ENCODE results near the gene CD3E.
"Not testable (repeated sequence)": the region's sequence is repeated elsewhere in the genome, so short reads cannot be mapped to it uniquely, and the experiment has no call there.

Gene CD3E

GRCh38 chr11:118305726-118306125 lies 1.2 kb downstream of the CD3E start:
- no peak for DNase-seq (ENCODE audit: low spot score in 2 of 2)
- Mint-ChIP-seq H3K36me3 (no peaks in the 10 kb centered on the region), H3K9me3 (no peaks in the 10 kb centered on the region), H3K4me3 (no peak overlapping the region), H3K4me1 (peaks cover 5% of the 10 kb centered on the region), H3K27me3 (peaks cover 5% of the 10 kb centered on the region), H3K27ac (no peak overlapping the region)
- ATAC-seq (ENCODE audit: low read depth) = no peak

- Mint-ChIP-seq H3K27me3 (peaks cover 5% of the 10 kb centered on the region), H3K4me1 (peaks cover 5% of the 10 kb centered on the region), H3K36me3 (no peaks in the 10 kb centered on the region), H3K9me3 (no peaks in the 10 kb centered on the region), H3K27ac (no peak overlapping the region), H3K4me3 (no peak overlapping the region)
- ATAC-seq (ENCODE audit: low read depth) (no peak), DNase-seq (ENCODE audit: low spot score in 2 of 2) (no peak)
Measured at GRCh38 chr11:118306556-118306955, 2.0 kb downstream of the CD3E start.

- H3K4me3 Mint-ChIP-seq; ATAC-seq (ENCODE audit: low read depth); H3K36me3 Mint-ChIP-seq; H3K9me3 Mint-ChIP-seq; H3K27ac Mint-ChIP-seq; H3K27me3 Mint-ChIP-seq; DNase-seq (ENCODE audit: low spot score in 2 of 2): not testable (repeated sequence)
- peaks cover 17% of the 10 kb centered on the region for H3K4me1 Mint-ChIP-seq
Measured at GRCh38 chr11:118308995-118309528, 4.5 kb downstream of the CD3E start.

- DNase-seq (ENCODE audit: low spot score in 2 of 2) (no peak), ATAC-seq (ENCODE audit: low read depth) (no peak)
- peaks cover 14% of the 10 kb centered on the region for H3K4me1 Mint-ChIP-seq
- H3K4me3 Mint-ChIP-seq = no peak overlapping the region
- no peaks in the 10 kb centered on the region for H3K9me3 Mint-ChIP-seq
- no peak overlapping the region for H3K27ac Mint-ChIP-seq
- H3K27me3 Mint-ChIP-seq = no peaks in the 10 kb centered on the region
- H3K36me3 Mint-ChIP-seq = no peaks in the 10 kb centered on the region
Measured at GRCh38 chr11:118310271-118310670, 5.7 kb downstream of the CD3E start.

GRCh38 chr11:118310781-118311485 lies 6.4 kb downstream of the CD3E start:
- no peaks in the 10 kb centered on the region for H3K36me3 Mint-ChIP-seq

GRCh38 chr11:118311518-118311917 lies 7.0 kb downstream of the CD3E start:
- Mint-ChIP-seq H3K36me3 (no peaks in the 10 kb centered on the region), H3K4me3 (no peak overlapping the region), H3K4me1 (peaks cover 25% of the 10 kb centered on the region), H3K27ac (no peak overlapping the region), H3K27me3 (no peaks in the 10 kb centered on the region), H3K9me3 (no peaks in the 10 kb centered on the region)
- ATAC-seq (ENCODE audit: low read depth) (no peak), DNase-seq (ENCODE audit: low spot score in 2 of 2) (no peak)

More at GRCh38 chr11:118310781-118311485, 6.4 kb downstream of the CD3E start:
- DNase-seq (ENCODE audit: low spot score in 2 of 2) (no peak), ATAC-seq (ENCODE audit: low read depth) (no peak)
- H3K4me3 Mint-ChIP-seq = no peak overlapping the region
- H3K27me3 Mint-ChIP-seq = no peaks in the 10 kb centered on the region
- no peaks in the 10 kb centered on the region for H3K9me3 Mint-ChIP-seq
- peaks cover 20% of the 10 kb centered on the region for H3K4me1 Mint-ChIP-seq
- no peak overlapping the region for H3K27ac Mint-ChIP-seq

GRCh38 chr11:118312328-118312727 lies 7.8 kb downstream of the CD3E start:
- ATAC-seq (ENCODE audit: low read depth) (no peak), DNase-seq (ENCODE audit: low spot score in 2 of 2) (no peak)
- Mint-ChIP-seq H3K27me3 (no peaks in the 10 kb centered on the region), H3K36me3 (no peaks in the 10 kb centered on the region), H3K4me3 (no peak overlapping the region), H3K9me3 (no peaks in the 10 kb centered on the region), H3K27ac (peak overlapping the region; percentile 12), H3K4me1 (peaks cover 32% of the 10 kb centered on the region)

- Mint-ChIP-seq H3K27ac (no peak overlapping the region), H3K4me3 (no peak overlapping the region), H3K27me3 (no peaks in the 10 kb centered on the region), H3K36me3 (no peaks in the 10 kb centered on the region), H3K9me3 (no peaks in the 10 kb centered on the region), H3K4me1 (peaks cover 36% of the 10 kb centered on the region)
- ATAC-seq (ENCODE audit: low read depth) (no peak), DNase-seq (ENCODE audit: low spot score in 2 of 2) (no peak)
Measured at GRCh38 chr11:118313242-118313641, 8.7 kb downstream of the CD3E start.

GRCh38 chr11:118314988-118315411 lies 10.5 kb downstream of the CD3E start:
- ATAC-seq (ENCODE audit: low read depth) (no peak), DNase-seq (ENCODE audit: low spot score in 2 of 2) (no peak)
- peak overlapping the region; percentile 58 for H3K27ac Mint-ChIP-seq
- no peak overlapping the region for H3K4me3 Mint-ChIP-seq
- H3K9me3 Mint-ChIP-seq = no peaks in the 10 kb centered on the region
- peaks cover 47% of the 10 kb centered on the region for H3K4me1 Mint-ChIP-seq
- no peaks in the 10 kb centered on the region for H3K27me3 Mint-ChIP-seq
- H3K36me3 Mint-ChIP-seq = no peaks in the 10 kb centered on the region

- Mint-ChIP-seq H3K4me1 (peaks cover 57% of the 10 kb centered on the region), H3K36me3 (no peaks in the 10 kb centered on the region), H3K27ac (no peak overlapping the region), H3K27me3 (no peaks in the 10 kb centered on the region), H3K4me3 (no peak overlapping the region), H3K9me3 (no peaks in the 10 kb centered on the region)
- ATAC-seq (ENCODE audit: low read depth) = no peak
- no peak for DNase-seq (ENCODE audit: low spot score in 2 of 2)
Measured at GRCh38 chr11:118318124-118318523, 13.6 kb downstream of the CD3E start.

- no peaks in the 10 kb centered on the region for H3K27me3 Mint-ChIP-seq
- DNase-seq (ENCODE audit: low spot score in 2 of 2) = no peak
- no peaks in the 10 kb centered on the region for H3K36me3 Mint-ChIP-seq
- H3K9me3 Mint-ChIP-seq = no peaks in the 10 kb centered on the region
- H3K27ac Mint-ChIP-seq = peak overlapping the region; percentile 17
- peaks cover 56% of the 10 kb centered on the region for H3K4me1 Mint-ChIP-seq
- ATAC-seq (ENCODE audit: low read depth) = no peak
- no peak overlapping the region for H3K4me3 Mint-ChIP-seq
Measured at GRCh38 chr11:118318581-118319336, 14.2 kb downstream of the CD3E start.

GRCh38 chr11:118319337-118319707 lies 14.8 kb downstream of the CD3E start:
- no peaks in the 10 kb centered on the region for H3K36me3 Mint-ChIP-seq
- no peak for ATAC-seq (ENCODE audit: low read depth)
- peak overlapping the region; percentile 27 for H3K4me3 Mint-ChIP-seq
- peak overlapping the region; percentile 17 for H3K27ac Mint-ChIP-seq
- DNase-seq (ENCODE audit: low spot score in 2 of 2) = no peak
- H3K4me1 Mint-ChIP-seq = peaks cover 52% of the 10 kb centered on the region
- H3K27me3 Mint-ChIP-seq = no peaks in the 10 kb centered on the region
- no peaks in the 10 kb centered on the region for H3K9me3 Mint-ChIP-seq

- no peak for DNase-seq (ENCODE audit: low spot score in 2 of 2)
- no peak for ATAC-seq (ENCODE audit: low read depth)
- peak overlapping the region; percentile 17 for H3K27ac Mint-ChIP-seq
- H3K4me1 Mint-ChIP-seq = peaks cover 49% of the 10 kb centered on the region
- H3K4me3 Mint-ChIP-seq = no peak overlapping the region
- peaks cover 2% of the 10 kb centered on the region for H3K27me3 Mint-ChIP-seq
- no peaks in the 10 kb centered on the region for H3K9me3 Mint-ChIP-seq
- H3K36me3 Mint-ChIP-seq = no peaks in the 10 kb centered on the region
Measured at GRCh38 chr11:118320515-118320914, 16.0 kb downstream of the CD3E start.

- no peak overlapping the region for H3K4me3 Mint-ChIP-seq
- peak; percentile 61 for ATAC-seq (ENCODE audit: low read depth)
- peak overlapping the region; percentile 74 for H3K27ac Mint-ChIP-seq
- no peaks in the 10 kb centered on the region for H3K36me3 Mint-ChIP-seq
- H3K27me3 Mint-ChIP-seq = peaks cover 3% of the 10 kb centered on the region
- H3K9me3 Mint-ChIP-seq = no peaks in the 10 kb centered on the region
- peaks cover 40% of the 10 kb centered on the region for H3K4me1 Mint-ChIP-seq
- DNase-seq (ENCODE audit: low spot score in 2 of 2) = no peak
Measured at GRCh38 chr11:118321386-118322082, 17.0 kb downstream of the CD3E start.

Measured in memory B cell (primary cell).